DLD1 (cell line): ENCODE data around the gene SGTA.

Experiments
- in situ Hi-C: cut with HindIII; loops from 2 replicates; pipeline ENCODE4 v1.10.0; 2017; ENCODE audit warnings: low sequenced_read_pairs

Gene SGTA

GRCh38 chr19:2728783-2729387, 54.2 kb downstream of the SGTA start:
- in situ Hi-C loops: no loop called here

DNA sequence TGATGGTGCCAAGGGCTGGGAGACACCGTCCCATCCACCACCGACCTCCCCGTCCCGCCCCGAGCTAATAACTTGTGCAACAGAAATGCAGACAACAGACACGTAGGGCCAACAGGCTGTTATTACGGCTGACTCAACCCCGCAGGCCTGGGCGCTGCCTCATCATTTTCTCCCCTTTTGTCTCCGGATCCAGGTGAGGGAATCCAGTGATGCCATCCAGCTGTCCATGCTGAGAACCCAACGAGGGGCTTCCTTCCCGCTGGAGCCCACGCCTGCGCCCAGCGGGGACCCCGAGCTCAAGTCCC, 55.5 kb downstream of the SGTA start:
- in situ Hi-C loops: no loop called here

DNA sequence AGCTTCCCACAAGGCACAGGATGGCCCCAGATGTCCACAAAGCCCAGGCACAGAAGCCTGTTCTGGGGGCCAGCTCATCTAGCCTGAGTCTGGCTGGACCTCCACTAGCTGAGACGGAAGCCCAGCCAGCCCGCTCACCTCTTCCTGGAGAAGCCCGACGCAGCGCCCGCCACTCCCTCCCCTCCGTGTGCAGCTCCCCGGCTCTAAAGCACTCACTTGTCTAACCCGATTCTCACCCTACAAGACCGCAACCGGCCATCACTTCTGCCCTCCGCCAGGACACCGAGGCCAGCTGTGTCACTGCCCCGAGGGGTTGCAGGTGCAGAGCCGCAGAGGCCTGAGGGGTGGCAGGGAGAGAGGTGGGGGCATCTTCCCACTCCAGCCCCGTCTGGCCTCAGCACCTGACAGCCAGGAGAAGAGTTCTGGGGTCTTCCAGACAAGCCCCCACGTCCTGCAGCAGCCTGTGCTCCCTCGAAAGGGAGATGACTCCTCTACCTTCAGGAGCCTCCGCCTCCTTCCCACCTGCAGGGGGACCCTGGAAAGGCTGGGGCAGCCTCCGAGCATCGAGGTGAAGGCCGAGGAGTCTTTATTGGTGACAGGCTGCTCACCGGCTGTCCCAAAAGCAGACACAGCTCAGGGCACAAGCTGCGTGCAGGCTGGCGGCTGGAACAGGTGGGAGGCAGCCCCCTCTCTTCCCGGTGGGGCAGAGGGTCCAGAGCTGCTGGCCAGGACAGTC, 56.0 kb downstream of the SGTA start:
- in situ Hi-C loops: no loop called here

GRCh38 chr19:2726160-2726855, 56.8 kb downstream of the SGTA start:
- in situ Hi-C loops: no loop called here

DNA sequence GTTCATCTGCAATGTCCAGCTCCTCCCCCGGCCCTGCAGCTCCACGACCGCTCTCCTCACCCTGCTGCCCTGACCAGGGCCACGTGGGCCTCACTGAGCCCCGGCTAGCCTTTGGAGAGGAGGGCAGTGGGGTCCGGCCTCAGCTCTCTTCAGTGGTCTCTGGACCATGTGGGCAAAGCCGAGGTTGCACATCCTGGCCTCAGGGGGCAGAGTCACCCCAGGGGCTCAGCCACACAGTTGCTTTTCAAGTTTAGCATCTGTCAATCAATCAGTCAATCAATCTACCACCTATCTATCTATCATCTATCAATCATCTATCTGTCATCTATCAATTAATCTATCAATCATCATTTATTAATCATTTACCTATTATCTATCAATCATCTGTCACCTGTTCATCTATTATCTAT, 58.9 kb downstream of the SGTA start:
- in situ Hi-C loops: no loop called here

GRCh38 chr19:2723747-2724146, 59.3 kb downstream of the SGTA start:
- in situ Hi-C loops: no loop called here

GRCh38 chr19:2723345-2723715, 59.7 kb downstream of the SGTA start:
- in situ Hi-C loops: no loop called here

DNA sequence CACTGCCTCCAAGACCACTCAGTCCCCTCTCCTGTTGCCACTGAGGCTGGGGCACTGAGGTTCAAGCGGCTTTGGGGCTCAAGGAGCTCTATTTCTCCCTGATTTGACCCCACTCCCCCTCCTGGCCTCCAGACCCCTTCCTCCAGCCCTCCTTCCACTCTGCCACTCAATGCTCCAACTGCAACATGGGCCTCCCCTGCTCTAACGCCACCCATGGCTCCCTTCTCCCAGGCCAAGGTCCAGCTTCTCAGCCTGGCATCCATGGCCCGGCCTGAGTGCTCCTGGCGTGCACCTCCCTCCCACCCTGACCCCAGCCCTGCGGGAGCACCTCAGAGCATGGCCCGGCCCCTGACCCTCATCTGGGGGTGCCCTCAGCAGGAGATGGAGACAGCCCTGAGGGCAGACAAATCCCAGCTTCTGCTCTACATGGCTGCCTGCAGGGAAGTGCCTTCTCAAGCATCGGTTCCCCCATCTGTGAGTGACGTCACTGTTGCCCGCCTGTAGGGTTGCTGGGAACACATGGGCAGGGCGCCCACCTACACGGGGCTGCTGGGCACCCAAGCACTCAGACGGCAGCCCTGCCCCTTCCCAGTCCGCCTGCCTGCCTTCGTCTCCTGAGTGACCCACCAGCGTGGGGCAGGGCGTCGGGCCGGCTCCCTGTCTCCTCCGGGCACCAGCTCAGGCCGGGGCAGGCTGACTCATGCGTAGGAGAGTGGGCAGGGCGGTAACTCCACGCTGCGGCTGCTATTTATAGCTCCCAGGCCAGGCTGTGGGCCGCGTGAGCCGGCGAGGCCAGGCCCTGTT, 60.3 kb downstream of the SGTA start:
- in situ Hi-C loops: no loop called here

DNA sequence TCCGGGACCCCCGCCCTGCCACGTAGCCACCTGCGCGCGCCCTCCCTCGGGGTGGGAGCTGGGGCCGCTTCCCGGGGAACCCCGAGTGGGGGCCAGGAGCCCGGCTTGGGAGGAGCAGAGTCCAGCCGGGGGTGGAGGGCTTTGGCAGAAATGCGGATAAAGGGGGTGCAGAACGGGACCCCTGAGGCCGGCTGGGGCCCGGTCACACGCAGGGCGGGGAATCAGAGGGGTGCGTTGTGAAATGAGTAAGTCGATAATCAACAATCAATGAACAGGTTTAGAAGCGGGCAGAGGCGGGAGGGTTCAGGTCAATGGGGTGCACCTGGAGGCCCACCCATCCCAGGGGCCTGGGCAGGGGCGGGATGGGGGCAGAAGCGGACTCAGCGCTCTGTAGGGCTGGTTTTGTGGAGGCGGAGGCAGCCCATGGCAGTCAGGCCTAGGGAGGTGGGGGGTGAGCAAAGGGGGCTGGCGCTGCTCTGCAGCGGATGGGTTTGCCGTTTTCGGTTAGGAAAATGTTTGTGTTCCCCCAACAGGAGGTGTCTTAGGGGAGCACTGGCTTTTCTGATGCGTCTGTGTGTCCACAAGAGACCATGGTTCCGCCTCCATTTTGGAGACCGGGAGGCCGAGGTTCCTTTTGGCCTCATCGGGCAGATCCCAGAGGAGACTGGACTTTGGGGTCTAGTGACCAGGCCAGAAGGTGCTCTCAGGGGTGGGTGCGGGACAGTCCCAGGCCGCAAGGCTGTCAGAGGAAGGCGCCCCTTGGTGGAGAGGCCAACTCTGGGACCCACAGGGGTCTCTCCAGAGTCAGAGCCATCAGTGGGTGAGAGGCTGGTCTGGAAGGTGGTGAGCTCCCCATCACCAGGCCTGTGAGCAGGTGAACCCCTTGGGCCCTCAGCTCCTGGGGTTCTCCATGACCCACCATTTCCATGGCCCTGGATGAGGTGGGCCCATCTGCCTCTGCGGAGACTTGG, 61.2 kb downstream of the SGTA start:
- in situ Hi-C loops: no loop called here

GRCh38 chr19:2720777-2721569, 62.1 kb downstream of the SGTA start, which contains the start of gene DIRAS1:
Gene DIRAS1 (minus strand): TSS chr19:2721372. CDS start chr19:2717806, 3,566 bp downstream.
- in situ Hi-C loops: no loop called here

GRCh38 chr19:2719920-2720776, 62.9 kb downstream of the SGTA start:
- in situ Hi-C loops: no loop called here

DNA sequence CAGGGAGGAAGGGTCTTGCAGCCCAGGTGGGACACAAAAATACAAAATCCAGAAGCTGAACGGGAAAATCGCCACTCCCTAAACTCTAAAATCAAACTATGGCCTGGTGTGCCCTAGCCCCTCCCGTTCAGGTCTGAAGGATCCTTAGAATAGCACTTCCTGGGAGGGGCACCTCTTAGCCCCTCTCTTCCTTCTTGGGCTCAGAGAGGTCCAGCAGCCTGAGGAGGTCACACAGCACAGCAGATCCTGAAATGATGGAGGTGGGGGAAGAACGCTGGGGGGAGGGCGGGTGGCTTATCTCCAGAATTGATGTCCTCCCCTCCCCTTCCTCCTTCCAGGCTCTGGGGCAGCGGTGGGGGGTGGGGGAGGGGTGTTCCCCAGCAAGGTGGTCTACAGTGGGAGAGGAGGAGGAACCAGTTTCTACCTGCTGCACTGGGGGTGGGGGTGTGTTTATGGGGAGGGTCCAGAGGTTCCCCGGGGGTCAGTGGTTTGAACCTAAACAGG, 63.8 kb downstream of the SGTA start:
- in situ Hi-C loops: no loop called here

DNA sequence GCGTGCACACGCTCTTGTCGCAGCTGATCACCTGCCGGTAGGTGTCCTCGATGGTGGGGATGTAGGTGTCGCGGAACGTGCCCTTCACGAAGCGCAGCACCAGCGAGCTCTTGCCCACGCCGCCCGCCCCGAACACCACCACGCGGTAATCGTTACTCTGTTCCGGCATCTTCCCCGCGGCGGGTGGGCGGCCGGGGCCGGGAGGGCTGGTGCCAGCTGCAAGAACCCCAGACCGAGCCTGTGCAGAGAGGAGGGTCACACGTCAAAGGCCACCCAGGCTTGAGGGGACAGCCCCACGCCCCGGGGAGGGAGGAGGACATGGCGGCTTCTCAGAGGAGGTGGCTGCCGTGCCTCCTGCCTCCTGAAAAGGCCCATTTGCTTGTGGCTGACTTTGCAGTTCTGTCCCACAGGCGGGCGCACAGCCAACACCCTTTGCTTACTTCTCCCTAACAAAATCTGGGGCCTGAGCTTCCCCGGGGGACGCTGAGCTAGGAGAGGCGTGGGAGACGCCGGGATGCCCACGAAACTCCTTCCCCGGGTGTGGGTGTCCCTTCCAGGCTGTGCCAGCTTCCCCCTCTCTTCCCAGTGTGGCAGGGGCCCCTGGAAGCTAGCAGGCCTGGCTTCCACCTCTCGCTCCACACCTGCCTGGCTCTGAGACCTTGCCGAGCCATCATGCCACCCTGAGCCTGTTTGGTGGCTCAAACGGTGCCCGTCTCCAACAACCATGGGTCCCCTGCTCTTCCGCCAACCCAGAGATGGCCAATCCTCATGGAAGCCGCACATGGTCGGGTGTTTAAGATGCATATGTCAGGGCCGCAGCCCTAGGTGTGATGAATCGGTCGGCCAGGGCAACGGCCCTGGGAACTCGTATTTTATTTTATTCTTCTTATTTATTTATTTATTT, 65.2 kb downstream of the SGTA start:
- in situ Hi-C loops: no loop called here

DNA sequence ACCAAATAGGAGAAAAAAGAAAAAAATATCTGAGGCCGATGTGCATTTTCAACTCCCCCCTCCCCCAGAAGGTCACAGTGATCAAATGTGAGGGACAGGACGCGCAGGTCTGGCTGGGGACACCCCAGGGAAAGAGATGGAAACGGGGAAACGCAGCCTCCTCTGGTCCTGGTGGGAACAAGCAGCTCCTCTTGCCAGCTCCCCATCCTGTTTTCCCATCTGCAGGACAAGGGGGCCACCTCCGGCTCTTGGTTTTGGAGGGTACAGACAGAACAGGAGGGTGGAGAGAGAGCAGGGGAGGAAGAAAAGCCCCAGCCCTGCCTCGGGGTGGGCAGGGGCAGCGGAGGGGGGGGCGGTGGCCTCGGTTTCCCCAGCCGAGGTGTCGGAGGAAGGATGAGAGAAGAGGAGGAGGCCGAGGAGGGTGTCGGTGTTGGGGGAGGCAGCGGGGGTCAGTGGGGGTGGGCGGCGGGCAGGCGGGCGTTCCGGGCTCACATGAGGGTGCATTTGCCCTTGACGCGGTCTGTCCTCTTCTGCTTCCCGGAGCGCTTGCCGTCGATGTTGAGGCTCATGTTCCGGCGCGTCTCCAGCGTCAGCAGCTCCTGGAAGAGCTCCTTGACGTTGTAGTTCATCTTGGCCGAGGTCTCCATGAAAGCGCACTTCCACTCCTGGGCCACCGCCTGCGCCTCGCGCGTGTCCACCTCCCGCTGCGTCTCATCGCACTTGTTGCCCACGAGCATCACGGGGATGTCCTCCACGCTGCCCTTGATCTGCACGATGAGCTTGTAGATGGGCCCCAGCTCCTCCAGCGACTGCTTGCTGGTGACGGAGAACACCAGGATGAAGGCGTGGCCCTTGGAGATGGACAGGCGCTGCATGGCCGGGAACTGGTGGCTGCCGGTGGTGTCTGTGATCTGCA, 66.1 kb downstream of the SGTA start:
- in situ Hi-C loops: no loop called here

DNA sequence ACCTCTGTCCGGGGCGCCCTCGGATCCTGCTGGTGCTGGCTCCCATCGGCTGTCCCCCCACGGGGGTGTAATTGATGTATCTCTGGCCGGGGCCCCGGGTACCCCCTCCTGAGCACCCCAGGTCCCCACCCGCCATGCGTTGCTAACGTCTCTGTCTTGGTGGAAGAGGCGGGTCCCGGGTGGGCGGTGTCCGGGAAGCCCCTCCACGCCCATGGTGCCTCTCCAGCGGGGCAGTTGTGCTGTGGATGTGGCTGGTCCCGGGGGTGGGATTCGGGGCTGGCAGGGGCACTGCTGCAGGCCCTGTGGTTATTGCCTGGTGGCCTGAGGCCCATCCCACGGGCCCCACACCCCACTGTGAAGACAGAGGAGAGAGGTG, 66.8 kb downstream of the SGTA start:
- in situ Hi-C loops: no loop called here

DNA sequence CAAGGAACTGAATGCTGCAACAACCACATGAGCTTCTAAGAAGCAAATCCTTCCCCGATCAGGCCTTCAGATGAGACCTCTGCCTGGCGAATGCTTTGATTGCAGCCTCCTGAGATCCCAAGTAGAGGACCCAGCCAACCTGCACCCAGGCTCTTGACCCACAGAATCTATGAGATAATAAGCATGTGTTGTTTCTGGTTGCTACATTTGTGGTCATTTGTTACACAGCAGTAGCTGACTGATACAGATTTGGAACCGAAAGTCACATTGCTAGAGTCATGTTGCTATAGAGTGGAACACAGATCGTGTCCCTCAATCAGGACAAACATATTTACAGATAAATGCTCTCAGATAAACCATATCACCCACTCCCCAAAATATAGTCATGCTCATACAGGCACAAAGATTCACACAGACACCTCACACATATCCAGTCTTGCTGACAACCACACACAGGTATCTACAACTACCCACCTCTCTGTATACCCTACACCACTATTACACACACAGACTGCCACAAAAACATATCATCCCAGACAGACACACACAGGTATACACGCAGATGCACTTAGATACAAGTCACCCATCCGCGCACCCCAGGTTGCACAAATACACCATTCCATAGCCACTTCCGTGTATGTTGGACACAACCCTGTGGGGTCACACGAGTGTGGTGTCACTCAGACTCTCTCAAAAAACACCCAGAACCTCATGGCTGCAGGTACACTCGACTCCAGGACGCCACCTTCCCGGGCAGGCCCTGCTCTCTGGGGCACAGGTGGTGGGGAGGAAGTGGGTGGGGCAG, 67.4 kb downstream of the SGTA start:
- in situ Hi-C loops: no loop called here
